ENCODE data around the gene MICAL2.

MICAL2 gene

GRCh38 chr11:12188548-12189317 is 78.3 kb downstream of the MICAL2 start:
- no peak for DNase-seq (ENCODE audit: low read depth)

GRCh38 chr11:12189543-12190235 is 79.3 kb downstream of the MICAL2 start:
- DNase-seq (ENCODE audit: low read depth), result peak; percentile 42

- no peak for DNase-seq (ENCODE audit: low read depth)
Observed at GRCh38 chr11:12190511-12190910, 80.1 kb downstream of the MICAL2 start.

- DNase-seq (ENCODE audit: low read depth), result no peak
Observed at GRCh38 chr11:12192794-12193514, 82.6 kb downstream of the MICAL2 start.

DNA sequence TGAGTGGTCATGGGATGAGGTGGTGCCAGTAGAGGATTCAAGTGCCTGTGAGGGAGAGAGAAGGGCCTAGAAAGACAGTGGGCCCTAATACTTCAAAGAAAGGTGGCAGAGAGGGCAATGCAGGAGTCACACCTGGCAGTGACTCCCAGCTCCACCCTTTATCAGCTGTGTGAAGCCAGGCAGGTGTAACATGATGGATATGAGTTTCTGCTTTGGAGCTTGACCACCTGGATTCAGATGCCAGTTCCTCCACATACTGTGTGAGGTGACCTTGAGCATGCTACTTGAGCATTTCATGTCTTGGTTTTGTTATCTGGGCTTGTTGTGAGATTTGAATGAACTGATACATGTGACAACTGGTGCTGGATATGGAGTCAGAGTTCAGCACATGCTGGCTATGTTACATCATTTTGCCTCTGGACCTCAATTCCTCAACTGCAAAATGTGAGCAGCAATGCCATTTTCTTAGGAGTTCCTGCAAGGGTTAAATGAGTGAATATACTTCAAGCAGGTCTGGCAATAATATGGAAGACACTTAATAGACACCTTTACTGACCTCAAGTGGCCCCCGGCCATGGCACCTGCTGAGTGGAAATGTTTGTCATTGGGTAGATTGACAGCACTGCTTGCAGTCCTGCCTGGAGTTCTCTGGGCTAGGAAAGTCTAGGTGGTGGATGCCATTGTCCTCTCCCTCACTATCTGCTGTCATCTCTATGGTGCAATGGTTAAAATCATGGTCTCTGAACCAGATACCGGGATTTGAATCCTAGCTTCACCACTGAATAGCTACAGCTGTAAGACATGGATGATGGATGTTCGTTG is 83.3 kb downstream of the MICAL2 start:
- no peak for DNase-seq (ENCODE audit: low read depth)

GRCh38 chr11:12195768-12196167 is 85.4 kb downstream of the MICAL2 start:
- no peak for DNase-seq (ENCODE audit: low read depth)

DNA sequence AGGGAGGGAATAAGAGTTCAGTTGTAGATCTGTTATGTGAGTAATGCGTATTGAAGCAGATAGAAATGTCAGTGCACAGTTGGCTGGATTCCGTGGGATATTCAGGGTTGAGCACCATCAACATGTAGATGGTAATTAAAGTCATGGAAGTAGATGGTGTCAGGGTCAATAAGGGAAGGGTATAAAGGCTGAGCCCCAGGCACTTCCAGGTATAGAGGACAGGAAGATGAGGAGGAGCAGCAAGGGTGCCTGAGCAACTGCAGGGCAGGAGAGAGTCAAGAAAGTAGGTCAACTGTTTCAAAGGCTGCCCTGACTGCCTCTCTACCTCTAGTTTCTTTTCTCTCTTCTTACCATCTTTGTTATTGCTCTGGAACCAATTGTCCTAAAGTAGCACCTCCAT is 85.9 kb downstream of the MICAL2 start:
- no peak for DNase-seq (ENCODE audit: low read depth)

- DNase-seq (ENCODE audit: low read depth), result no peak
Observed at GRCh38 chr11:12196872-12197271, 86.5 kb downstream of the MICAL2 start.

- DNase-seq (ENCODE audit: low read depth), result no peak
Observed at GRCh38 chr11:12198251-12199222, 88.1 kb downstream of the MICAL2 start.

DNA sequence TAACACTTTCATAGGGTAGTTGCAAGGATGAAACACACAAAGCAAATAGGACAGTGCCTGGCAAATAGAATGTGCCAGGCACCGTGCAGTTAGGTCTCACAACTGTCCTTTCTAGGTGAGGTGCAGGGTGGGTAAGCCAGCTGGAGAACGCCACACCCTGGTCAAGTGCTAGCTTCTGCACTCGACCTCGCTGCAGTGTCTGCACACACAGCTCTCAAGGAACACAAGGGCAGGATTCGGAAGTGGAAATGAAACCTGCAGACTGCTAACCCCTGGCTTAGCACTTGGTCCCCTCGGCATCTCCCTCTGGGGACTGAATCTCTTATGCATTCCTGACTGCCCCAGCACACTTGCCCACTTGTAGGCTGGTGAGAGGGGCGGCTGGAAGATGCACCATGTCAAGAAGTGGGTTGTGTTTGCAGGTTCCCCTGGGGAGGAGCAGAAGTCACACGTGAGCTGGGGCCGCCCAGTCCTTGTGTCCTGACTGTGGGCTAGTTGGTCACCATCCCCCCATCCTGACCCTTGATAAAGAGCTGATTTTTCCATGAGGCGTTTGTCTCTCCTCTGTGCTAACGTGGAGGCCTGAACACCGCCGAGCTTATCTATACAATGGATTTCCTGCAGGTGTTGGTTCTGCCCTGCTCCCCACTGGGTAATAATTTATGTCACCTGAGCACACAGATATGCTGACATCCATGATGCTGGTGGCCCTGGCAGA is 89.0 kb downstream of the MICAL2 start:
- no peak for DNase-seq (ENCODE audit: low read depth)

DNA sequence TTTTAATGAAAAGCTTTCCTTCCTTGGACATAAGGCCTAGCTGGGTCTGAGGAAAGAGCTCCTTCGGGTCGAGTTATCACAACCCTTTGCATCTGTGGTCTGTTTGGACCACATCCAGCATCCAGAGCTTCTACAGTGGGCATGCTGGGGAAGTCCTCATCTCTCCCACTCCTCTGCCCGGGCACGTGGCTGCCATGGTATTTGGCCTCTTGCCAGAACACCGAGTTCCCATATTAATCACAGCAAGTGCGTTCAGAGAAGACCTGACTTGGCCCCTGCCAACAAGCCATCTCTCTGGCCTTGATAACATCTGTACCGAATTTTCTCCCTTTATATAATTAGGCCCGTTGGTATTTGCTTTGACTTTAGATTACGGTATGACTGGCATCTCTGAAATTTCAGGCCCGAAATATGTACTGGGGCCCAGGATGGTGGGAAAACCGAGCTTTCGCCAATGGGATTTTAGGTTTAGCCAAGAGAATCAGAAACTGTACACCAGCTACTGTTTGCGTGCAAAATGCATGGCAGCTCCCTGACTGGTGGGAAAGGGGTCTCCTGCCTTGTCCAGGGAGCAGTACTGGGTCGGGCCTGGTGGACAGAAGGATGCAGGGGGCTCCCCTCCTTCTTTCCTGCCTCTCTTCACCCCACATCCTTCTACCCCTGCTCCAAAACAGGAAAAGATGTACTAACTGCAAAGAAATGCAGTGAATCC is 90.0 kb downstream of the MICAL2 start:
- peak; percentile 98 for DNase-seq (ENCODE audit: low read depth)

GRCh38 chr11:12200991-12201985 is 90.9 kb downstream of the MICAL2 start:
- peak; percentile 81 for DNase-seq (ENCODE audit: low read depth)

DNA sequence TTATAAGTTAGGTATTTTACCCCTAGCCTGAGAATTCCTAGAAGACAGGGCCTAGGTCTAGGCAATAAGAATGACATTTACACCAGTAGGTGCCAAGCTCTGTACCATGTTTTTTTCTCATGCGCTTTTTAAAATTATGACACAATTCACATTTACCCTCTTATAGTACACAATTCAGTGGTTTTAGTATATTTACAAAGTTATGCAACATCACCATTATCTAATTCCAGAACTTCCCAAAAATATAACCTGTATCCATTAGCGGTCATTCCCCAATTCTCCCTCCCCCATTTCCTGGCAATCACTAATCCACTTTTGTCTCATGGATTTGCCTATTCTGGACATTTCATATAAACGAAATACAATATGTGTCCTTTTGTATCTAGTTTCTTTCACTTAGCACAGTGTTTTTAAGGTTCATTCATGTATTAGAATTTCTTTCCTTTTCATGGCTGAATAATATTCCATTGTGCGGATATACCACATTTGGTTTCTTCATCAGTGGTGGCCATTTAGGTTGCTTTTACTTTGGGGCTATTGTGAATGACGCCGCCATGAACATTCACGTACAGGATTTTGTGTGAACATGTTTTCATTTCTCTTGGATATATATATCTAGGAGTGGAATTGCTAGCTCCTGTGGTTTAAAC is 92.4 kb downstream of the MICAL2 start:
- DNase-seq (ENCODE audit: low read depth), result no peak

DNA sequence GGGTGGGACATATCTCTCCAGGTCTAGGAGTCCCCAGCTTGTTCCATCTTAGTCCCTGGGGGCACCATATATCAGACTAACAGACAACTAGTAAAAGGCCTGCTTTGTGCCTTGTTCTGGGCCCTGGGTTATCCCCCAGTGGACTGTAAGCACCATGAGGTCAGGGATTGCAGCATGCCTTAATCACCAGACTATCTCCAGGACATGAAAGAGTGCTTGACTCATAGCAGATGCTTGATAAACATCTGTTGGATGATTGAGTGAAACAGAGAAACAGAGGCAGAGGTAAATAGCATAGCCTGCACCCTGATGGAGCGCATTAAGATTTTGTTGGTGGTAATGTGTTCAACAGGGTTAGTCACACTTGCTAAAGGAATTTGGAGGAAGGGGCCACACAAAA is 94.1 kb downstream of the MICAL2 start:
- no peak for DNase-seq (ENCODE audit: low read depth)

DNA sequence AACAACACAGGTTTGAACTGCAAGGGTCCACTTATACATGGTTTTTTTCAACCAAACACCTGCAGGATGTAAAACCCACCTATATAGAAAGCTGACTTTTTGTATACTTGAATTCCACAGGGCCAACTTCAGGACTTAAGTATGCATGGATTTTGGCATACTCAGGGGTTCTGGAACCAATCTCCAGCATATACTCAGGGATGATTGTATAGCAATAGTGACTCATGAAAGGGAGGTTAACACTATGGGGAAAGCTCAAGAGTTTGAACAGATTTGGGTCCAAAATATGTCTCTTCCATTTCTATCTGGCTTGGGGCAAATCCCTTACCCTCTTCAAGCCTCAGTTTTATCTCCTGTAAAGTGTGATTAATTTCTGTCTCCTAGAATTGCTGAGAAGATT is 94.9 kb downstream of the MICAL2 start:
- DNase-seq (ENCODE audit: low read depth), result peak; percentile 66

- DNase-seq (ENCODE audit: low read depth), result no peak
Observed at GRCh38 chr11:12206529-12206928, 96.1 kb downstream of the MICAL2 start.

GRCh38 chr11:12207384-12208150 is 97.2 kb downstream of the MICAL2 start:
- DNase-seq (ENCODE audit: low read depth), result peak; percentile 60

Measured in amniotic epithelial cell (primary cell).